GM23248 (cell line): Measurements from ENCODE around the gene EDAR.

Experiments used
- EZH2 ChIP-seq: fragments of 200-600 bp; sonication (generic); IDR thresholded peaks from 2 replicates; pipeline ENCODE4 v1.6.1; 2018; ENCODE audit warnings: antibody characterized with exemption, mild to moderate bottlenecking; ENCODE audit not compliant: insufficient read depth, poor library complexity, severe bottlenecking
- EZH2phosphoT487 ChIP-seq: fragments of 200-600 bp; sonication (generic); IDR thresholded peaks from 2 replicates; pipeline ENCODE4 v1.6.1; 2018; ENCODE audit warnings: antibody characterized with exemption, moderate library complexity, mild to moderate bottlenecking, low read depth; ENCODE audit not compliant: insufficient read depth

DNA sequence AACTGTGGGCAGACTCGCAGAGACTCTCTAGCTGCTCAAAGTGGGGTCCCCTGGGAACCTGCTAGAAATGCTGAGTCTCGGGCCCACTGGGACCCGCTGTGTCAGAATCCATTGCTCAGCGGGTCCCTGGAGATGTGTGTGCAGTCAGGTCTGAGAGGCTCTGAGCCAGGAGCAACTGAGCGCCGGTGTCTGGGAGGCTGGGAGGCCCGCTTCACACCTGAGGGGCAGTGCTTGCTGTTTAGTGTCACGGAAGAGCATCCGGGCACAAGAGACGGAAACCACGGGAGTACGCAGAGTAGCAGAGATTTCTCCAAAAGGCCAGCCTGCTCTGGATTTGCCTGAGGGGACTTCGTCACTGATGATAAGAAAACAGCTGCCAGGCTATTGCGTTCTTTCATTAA, 70.1 kb downstream of the EDAR start:
- no peak for TF ChIP-seq EZH2
- no peak for TF ChIP-seq EZH2phosphoT487
